ENCODE results near the gene NDUFS8.

Gene NDUFS8

DNA sequence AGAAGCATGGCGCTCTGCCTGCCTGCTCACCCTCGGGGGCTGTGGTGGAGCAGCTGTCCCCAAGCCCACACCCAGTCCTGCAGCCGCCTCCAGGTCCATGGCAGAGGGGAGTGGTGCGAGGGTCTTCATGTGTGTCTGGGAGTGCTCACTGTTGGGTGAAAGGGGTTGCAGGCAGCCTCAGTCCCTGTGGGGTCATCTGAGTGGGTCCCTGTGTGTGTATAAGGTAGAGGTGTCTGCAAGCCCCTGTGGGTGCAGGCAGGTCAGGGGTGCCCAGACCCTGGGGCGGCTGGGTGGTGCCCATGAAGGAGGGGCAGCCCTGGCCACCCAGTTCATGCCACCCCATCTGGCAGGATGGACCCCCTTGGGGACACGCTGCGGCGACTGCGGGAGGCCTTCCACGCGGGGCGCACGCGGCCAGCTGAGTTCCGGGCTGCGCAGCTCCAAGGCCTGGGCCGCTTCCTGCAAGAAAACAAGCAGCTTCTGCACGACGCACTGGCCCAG, 15.5 kb upstream of the NDUFS8 start:
- no peak overlapping the region for H3K4me3 ChIP-seq (ENCODE audit: low read depth, low read length)

DNA sequence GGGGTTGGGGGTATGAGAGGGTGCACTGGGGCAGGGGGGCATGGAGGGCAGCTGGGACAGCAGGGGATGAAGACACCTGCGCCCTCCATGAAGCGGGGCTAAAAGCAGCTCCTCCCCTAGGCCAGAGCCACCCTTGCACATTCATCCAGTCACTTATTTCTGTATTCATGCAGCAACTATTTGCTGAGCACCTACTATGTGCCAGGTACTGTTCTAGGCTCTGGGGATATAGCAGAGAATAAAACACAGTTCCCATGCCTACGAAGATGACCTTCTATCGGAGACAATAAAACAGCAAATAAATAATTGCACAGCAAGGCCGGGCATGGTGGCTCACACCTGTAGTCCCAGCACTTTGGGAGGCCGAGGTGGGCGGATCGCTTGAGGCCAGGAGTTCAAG, 15.0 kb upstream of the NDUFS8 start:
- H3K4me3 ChIP-seq (ENCODE audit: low read depth, low read length): no peak overlapping the region

DNA sequence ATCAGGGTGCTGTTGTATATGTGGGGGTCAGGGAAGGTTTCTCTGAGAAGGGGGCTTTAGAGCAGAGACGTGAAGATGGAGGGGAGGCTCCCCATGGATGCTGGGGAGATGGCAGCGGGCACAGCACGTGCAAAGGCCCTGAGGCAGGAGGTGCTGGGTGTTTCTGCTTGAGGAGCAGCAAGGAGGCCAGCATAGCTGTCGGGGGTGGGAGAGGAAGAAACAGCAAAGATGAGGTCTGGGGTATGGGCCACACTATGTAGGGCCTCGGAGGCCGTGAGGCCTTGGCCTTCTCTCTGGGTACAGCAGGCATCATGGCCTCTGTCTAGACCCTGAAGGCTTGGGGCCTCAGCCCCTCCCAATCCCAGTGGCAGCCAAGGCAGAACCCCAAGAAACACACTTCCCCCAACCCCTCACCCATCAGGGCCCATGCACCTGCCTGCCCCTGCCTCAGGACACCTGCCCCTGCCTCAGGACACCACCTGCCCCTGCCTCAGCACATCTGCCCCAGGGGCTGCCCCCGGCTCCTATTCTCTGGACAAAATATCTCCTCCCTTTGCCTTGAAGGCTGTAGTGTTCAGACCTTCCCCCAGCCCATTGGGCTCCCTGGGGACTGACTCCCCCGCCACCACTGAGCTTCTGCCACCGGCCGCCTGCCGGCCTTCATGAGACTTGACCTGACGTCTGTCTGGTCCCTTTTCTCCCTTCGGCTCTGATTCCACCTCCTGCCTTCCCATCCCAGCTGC, 14.1 kb upstream of the NDUFS8 start:
- H3K4me3 ChIP-seq (ENCODE audit: low read depth, low read length): no peak overlapping the region

DNA sequence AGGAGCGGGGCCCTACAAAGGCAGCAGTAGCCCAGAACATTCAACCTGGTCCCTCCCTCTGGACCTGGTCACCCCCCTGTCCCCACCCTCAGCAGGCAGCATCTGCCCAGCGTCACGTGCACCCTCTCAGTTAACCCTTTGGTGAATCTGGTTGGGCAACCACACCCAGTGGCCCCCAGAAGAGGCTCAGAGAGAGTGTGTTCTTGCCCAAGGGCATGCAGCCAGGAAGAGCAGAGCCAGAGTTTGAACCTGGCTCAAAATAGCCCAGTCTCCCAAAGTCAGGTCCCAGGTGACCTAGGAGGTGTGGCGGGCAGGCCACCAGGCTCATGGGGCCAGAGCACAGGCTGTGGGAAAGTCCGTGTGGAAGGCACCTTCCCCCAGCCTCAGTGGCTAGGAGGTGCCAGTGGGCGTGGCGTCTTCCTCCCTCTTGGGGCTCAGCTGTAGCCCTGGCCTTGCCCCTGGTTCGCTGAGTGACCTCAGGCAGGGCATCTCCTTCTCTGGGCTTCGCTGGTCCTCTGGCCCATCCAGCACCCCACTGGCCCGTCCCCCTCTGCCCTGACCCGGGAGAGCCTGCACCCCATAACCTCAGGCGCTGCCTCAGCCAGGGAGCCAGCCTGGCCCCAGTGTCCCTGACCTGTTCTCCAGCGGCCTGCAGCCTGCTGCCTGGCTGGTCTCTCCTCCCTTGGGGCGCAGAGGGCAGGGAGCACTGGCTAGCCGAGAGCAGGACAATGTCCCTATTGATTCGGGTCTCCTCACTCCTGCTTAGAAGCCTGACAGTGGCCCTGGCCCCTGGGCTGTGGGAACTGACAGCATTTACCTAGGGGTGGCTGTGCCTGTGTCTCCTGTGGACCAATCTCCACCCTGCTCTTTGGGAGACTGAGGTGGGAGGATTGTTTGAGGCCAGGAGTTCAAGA, 13.3 kb upstream of the NDUFS8 start:
- H3K4me3 ChIP-seq (ENCODE audit: low read depth, low read length): no peak overlapping the region

DNA sequence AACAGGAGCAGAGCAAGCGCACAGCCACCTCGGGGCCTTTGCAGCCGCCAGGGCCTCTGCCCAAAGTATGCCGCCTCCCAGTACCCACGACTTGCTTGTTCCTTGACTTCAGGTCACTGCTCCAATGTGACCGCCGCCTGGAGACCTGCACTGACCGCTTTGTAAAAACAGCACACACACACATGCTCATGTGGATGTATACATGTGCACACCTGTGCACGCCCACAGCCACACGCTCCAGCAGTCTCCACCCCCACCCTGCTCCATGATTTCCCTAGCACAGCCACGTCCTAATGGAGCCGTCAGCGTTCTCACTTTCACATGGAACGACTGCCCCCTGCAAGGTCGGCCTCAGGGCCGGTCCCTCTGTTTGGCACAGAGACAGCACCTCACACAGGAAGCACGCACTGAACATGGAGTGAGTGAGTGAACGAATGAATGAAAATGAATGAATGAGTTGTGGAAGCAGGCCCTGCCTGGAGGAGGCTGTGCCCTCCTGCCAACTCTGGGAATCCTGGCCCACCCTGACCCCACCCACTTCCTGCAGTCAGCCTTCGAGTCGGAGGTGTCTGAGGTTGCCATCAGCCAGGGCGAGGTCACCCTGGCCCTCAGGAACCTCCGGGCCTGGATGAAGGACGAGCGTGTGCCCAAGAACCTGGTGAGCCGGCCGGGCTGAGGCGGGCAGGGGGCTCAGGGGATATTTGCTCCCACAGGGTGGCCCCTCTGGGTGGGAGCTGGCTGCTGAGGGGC, 12.3 kb upstream of the NDUFS8 start:
- no peak overlapping the region for H3K4me3 ChIP-seq (ENCODE audit: low read depth, low read length)

DNA sequence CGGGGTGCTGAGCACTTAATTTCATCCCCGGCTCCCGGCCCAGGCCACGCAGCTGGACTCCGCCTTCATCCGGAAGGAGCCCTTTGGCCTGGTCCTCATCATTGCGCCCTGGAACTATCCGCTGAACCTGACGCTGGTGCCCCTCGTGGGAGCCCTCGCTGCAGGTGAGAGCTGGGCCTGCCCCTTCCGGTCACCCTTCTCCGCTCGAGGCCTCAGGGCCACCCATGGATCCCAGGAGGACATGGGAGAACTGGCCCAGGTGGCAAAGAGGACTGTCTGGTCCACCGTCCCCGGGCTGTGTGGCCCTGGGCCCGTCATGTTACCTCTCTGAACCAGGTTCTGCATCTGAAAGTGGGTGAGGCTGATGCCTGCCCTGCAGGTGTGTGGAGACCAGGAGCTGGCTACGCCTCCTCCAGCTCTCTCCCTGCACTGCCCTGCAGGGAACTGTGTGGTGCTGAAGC, 11.7 kb upstream of the NDUFS8 start:
- H3K4me3 ChIP-seq (ENCODE audit: low read depth, low read length): no peak overlapping the region

DNA sequence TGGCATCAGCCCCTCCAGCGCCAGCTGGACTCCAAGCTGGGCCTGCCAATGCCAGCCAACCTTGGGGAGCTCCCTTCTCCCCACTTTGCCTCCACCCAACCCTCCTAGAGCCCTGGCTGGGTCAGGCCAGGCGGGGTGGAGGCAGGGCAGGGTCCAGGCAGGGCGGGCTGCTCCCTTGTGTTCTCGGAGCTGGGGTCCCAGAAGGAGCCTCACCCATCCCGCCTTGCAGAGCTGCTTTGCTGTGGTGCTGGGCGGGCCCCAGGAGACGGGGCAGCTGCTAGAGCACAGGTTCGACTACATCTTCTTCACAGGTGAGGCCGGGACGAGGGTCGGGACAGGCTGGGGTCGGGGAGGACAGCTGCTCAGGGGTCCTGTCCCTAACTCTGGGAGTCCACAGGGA, 11.0 kb upstream of the NDUFS8 start:
- no peak overlapping the region for H3K4me3 ChIP-seq (ENCODE audit: low read depth, low read length)

DNA sequence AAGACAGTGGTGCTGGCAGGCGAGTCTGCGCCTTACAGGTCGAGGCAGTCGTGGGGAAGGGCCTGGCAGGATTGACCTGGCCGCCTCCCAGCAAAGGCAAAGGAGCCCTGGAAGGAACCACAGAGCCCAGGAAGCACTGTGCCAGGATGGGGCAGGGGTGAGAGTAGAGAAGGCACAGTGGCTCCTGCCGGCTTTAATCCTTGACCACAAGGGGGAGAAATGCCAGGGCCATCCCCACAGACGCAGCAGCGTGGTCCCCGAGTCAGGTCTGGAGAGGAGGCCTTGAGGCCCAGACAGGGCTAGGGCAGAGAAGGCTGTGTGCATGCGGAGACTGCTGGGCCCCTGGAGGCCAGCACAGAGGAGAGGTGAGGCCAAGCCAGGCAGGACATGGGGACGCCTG, 9.9 kb upstream of the NDUFS8 start:
- no peak overlapping the region for H3K4me3 ChIP-seq (ENCODE audit: low read depth, low read length)

DNA sequence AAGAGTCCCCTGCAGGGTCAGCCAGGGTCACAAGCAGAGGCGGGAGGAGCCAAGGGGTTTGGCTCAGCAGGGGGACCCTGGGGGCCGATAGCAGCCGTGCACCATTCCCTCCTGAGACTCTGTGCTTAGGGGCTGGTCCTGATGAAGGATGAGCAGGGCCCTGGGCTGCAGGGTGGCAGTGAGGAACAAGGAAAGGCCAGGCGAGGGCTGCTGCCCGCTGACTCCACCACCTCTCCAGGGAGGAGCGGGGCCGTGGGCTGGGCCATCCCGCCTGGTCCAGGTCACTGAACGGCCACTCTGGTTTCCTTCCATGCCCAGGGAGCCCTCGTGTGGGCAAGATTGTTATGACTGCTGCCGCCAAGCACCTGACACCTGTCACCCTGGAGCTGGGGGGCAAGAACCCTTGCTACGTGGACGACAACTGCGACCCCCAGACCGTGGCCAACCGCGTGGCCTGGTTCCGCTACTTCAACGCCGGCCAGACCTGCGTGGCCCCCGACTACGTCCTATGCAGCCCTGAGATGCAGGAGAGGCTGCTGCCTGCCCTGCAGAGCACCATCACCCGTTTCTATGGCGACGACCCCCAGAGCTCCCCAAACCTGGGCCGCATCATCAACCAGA, 9.2 kb upstream of the NDUFS8 start:
- H3K4me3 ChIP-seq (ENCODE audit: low read depth, low read length): no peak overlapping the region

DNA sequence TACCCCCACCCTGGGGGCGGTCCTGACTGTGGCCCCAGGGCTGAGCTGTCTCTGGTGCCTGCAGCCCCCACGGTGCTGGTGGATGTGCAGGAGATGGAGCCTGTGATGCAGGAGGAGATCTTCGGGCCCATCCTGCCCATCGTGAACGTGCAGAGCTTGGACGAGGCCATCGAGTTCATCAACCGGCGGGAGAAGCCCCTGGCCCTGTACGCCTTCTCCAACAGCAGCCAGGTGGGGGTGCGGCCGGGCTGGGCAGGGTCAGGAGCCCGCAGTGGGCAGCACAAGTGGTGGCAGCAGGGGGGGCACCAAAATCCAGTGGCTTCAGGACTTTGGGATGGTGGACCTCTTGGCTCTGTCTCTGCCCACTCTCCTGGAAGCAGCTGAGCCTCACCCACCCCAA, 8.0 kb upstream of the NDUFS8 start:
- no peak overlapping the region for H3K4me3 ChIP-seq (ENCODE audit: low read depth, low read length)

DNA sequence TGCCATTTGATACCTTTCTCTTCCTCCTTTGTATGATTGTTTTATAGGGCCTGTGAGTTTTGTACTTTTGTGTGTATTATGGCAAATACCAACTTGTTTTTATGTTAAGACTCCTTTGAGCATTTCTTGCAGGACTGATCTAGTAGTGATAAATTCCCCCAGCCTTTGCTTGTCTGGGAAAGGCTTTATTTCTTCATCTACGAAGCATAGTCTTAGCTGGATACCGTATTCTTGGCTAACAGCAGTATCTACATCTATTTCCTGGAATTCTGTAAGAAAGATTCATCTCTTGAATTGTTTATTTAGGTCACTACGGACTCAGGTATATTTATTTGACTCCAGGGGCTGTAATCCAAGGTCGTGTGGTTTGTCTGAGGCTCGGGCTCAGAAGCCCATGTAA, 6.0 kb upstream of the NDUFS8 start:
- H3K4me3 ChIP-seq (ENCODE audit: low read depth, low read length): no peak overlapping the region

DNA sequence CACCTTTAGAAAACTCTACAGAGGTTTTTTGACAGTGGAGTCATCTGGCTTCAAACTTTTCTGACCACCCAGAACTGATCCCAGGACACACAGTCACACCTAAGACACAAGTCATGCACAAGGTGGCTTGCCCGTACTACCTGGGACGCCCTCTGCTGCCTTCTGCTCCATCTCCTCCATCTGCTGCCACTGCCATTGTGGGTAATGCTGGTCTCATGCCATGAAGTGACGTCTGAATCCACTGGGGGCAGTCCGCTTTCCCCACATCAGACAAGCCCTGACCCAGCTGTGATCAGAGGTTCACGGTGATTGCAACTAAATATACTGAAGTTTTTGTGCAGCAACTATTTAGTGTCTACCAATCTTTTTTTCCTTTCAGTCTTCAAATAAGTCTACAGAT, 5.4 kb upstream of the NDUFS8 start:
- no peak overlapping the region for H3K4me3 ChIP-seq (ENCODE audit: low read depth, low read length)

DNA sequence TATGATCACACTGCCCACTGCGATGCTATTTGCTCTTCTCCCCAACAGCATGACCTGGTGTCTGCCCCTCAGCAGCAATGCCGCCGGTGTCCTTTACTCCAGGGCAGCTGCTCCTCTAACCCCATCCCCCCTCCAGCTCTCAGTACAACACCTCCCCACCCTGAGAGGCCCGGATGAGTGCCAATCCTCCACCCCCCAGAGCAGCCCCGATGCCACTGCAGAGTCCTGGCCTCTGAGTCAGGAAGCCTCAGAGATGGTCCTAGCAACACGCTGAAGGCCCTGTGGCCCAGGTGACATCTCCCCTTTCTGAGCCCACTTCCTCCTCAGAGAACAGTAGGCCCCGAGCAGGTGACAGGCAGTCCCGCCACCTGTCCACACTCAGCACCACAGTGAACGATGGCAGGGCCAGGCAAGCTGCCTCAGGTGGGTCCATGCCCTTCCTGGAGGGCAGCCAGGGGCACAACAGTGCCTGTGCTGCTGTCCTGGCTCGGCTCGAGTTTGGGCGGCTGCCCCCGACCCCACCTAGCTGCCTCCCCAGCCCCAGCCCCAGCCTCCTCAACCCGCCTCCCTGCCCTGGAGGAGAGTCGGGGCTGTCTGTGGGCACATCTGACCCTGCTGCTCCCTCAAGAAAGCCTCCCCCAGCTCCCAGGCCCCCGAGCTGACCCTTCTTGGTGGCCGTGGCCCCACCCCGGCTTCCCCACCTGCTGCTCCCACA, 3.9 kb upstream of the NDUFS8 start:
- H3K4me3 ChIP-seq (ENCODE audit: low read depth, low read length): no peak overlapping the region

DNA sequence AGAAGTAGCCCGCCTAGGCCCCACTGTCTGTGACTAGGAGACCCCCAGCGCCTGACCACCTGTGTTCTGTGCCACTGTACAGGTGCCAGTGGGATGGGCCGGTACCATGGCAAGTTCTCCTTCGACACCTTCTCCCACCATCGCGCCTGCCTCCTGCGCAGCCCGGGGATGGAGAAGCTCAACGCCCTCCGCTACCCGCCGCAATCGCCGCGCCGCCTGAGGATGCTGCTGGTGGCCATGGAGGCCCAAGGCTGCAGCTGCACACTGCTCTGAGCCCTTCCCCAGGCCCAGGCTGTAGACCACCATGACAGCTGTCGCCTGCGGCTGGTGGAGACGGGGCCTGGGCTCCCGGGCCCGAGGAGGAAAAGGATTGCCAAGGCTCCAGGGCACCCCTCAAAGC, 2.8 kb upstream of the NDUFS8 start:
- no peak overlapping the region for H3K4me3 ChIP-seq (ENCODE audit: low read depth, low read length)

DNA sequence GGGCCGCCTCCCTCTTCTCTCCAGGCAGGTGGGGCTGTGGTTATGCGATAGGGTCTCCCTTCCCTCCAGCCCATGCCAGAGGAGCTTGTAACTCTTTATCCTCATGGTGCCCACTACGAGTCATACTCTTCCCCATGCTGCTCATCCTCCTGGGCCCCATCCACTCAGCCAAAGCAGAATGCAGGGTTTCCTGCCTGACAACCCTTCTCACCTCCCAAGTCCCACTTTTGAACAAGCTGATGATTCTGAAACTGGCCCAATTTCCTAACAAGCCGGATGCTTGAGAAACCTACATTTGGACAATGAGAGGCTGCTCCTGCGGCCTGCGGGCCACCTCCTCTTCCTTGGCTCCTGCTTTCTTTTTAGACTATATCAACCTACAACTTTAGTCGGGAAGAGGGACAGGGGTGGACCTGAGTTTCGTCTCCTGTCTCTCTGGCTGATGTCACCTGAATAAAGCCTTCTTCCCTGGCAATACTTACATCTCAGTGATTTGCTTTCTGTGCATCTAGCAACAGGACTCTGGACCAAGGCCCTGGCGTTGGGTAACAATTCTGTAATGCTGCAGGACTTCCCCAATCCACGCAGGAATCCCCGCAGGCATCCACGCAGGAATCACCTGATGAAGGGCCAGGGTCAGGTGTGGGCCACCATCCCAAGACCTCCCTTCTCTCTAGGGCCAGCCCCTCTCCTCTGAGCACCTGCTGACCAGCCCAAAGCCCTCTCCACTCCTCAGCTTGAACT, 1.5 kb upstream of the NDUFS8 start:
- H3K4me3 ChIP-seq (ENCODE audit: low read depth, low read length): no peak overlapping the region

DNA sequence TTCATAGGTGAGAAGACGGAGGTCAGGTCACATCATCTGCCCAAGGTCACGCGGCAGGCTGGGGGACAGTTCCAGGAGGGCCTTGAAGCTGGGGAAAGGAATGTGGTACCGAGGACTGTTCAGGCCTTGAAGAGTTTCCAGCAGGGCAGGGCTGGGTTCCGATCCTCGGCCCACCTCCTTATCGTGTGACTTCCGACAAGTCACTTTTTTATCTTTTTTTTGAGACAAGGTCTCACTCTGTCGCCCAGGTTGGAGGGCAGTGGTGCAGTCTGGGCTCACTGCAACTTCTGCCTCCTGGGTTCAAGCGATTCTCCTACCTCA, 623 bp downstream of the NDUFS8 start:
- peak overlapping the region; percentile 78 for H3K4me3 ChIP-seq (ENCODE audit: low read depth, low read length)

DNA sequence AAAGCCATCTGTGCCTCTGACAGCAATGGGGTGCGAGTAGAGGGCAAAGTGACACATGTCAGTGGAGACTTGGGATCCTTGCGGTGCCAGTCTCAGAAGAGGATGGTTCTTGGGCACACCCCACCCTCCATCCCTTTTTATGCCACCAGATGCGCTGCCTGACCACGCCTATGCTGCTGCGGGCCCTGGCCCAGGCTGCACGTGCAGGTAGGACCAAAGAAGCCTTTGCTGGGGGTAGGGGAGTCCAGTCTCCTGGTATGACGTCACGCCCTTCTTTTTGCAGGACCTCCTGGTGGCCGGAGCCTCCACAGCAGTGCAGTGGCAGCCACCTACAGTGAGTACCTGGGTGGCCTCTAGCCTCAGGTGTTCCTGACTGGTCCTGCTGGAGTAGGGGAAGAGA, 1.5 kb downstream of the NDUFS8 start:
- H3K4me3 ChIP-seq (ENCODE audit: low read depth, low read length): no peak overlapping the region

DNA sequence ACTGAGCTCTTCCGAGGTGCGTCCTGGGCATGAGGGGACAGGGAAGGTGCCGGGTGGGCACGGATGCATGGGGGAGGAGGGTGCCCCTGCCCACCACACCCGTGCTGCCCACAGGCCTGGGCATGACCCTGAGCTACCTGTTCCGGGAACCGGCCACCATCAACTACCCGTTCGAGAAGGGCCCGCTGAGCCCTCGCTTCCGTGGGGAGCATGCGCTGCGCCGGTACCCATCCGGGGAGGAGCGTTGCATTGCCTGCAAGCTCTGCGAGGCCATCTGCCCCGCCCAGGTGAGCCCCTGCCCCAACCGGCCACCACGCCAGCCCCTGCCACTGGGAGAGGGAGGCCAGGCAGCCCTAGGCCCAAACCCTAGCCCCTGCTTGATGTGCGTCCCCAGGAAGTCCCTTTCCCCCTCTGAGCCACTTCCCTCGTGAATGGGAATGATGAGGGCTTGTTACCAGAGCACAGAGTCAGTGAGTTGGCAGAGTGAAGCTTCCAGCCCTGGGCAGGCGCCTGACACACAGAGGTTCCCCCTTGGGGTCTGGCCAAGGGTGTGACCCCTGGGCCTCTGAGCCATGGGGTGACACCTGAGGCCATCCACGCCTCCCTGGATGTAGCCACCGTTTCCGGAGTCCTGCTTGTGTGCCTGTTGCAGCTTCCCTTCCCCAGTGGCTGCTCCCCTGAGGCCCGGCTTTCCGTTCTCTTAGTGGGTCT, 2.7 kb downstream of the NDUFS8 start:
- no peak overlapping the region for H3K4me3 ChIP-seq (ENCODE audit: low read depth, low read length)

DNA sequence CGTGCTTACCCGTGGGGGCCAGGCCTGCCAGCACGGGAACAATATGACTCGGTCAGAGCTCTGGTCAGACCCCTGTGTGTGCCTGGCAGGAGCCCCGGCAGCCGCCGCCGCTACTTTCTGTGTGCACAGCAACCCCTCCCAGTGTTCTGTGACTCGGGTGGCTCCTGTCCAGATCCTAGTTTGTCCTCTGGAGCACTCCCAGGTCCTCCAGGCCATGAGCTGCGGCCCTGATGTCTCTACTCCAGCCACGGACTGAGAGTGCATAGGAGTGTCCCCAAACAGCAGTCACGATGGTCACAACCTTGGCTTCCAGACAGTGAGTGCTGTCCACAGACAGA, 3.2 kb downstream of the NDUFS8 start:
- H3K4me3 ChIP-seq (ENCODE audit: low read depth, low read length): no peak overlapping the region

All from iPS-11a (cell line).